K562 treated with DMSO at 1 percent for 24 hours (cell line): ENCODE measurements around the gene SHANK2. TPM values are rescaled to one million over a fixed set of nuclear protein-coding genes. Genes with fewer than 3 reads are reported as not detected.

ENCODE experiments used
- total RNA-seq: library from RNA; unstranded; fragments of 300-600 nt; gene quantifications from 2 replicates; pipeline ENCODE4 v1.2.3, GENCODE V29; 2022; ENCODE audit warnings: low read depth; ENCODE audit not compliant: insufficient read depth

SHANK2 gene
- total RNA-seq, result not detected in 2 replicates

GRCh38 chr11:71252269-71252769, at the start of gene SHANK2:
Gene SHANK2, minus strand, starts transcription at chr11:71252577. Its CDS starts 105,251 bp downstream, at chr11:71147326.

Other genes with a start within 250 kb of the SHANK2 start
- gene DHCR7, start 195.8 kb upstream of the SHANK2 start, total RNA-seq, result 88.1 and 91.2 TPM in 2 replicates
- gene NADSYN1, start 200.6 kb upstream of the SHANK2 start, total RNA-seq, result 63.1 and 75.3 TPM in 2 replicates